Rectal smooth muscle tissue (tissue), 1 donor: ENCODE results near the gene CPEB3.

Source experiments
- H3K27ac ChIP-seq: one replicate; pipeline ENCODE4 v1.7.0; 2013; ENCODE audit warnings: low read depth, low read length, inconsistent platforms
- H3K27me3 ChIP-seq: one replicate; pipeline ENCODE4 v1.7.0; 2013; ENCODE audit warnings: low read length; ENCODE audit not compliant: control insufficient read depth, insufficient read depth
- H3K36me3 ChIP-seq: one replicate; pipeline ENCODE4 v1.7.0; 2013; ENCODE audit warnings: low read length; ENCODE audit not compliant: control insufficient read depth, insufficient read depth
- H3K4me1 ChIP-seq: one replicate; pipeline ENCODE4 v1.7.0; 2013; ENCODE audit warnings: low read length; ENCODE audit not compliant: control insufficient read depth, insufficient read depth
- H3K4me3 ChIP-seq: one replicate; pipeline ENCODE4 v1.7.0; 2013; ENCODE audit warnings: low read length
- H3K9ac ChIP-seq: one replicate; pipeline ENCODE4 v1.7.0; 2013; ENCODE audit warnings: low read length

Gene CPEB3

DNA sequence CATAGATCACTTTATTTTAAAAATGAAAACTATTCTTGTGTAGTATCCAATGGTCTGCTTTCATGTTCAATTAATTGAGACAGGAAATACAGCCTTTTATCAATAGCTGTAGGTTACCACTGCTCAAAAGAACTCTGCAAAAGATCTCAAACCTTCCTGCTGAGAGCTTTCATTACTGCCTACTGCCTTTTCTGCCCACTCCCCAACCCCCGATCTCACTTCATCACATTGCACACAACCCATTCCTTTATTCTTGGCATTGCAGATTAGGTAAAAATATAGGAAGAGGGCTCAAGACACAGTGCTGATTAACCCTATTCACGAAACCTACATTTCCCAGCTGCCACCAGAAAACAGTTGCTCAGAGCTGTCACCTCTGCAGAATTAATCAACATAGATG, 195.9 kb downstream of the CPEB3 start:
- no peak overlapping the region for H3K9ac ChIP-seq
- no peaks in the 10 kb centered on the region for H3K4me1 ChIP-seq
- H3K27ac ChIP-seq: no peak overlapping the region
- no peaks in the 10 kb centered on the region for H3K36me3 ChIP-seq
- H3K27me3 ChIP-seq: no peaks in the 10 kb centered on the region
- no peak overlapping the region for H3K4me3 ChIP-seq

GRCh38 chr10:92091965-92092364, 198.9 kb downstream of the CPEB3 start:
- no peaks in the 10 kb centered on the region for H3K4me1 ChIP-seq
- H3K27me3 ChIP-seq: no peaks in the 10 kb centered on the region
- H3K27ac ChIP-seq: no peak overlapping the region
- no peak overlapping the region for H3K4me3 ChIP-seq
- H3K9ac ChIP-seq: no peak overlapping the region
- no peaks in the 10 kb centered on the region for H3K36me3 ChIP-seq

DNA sequence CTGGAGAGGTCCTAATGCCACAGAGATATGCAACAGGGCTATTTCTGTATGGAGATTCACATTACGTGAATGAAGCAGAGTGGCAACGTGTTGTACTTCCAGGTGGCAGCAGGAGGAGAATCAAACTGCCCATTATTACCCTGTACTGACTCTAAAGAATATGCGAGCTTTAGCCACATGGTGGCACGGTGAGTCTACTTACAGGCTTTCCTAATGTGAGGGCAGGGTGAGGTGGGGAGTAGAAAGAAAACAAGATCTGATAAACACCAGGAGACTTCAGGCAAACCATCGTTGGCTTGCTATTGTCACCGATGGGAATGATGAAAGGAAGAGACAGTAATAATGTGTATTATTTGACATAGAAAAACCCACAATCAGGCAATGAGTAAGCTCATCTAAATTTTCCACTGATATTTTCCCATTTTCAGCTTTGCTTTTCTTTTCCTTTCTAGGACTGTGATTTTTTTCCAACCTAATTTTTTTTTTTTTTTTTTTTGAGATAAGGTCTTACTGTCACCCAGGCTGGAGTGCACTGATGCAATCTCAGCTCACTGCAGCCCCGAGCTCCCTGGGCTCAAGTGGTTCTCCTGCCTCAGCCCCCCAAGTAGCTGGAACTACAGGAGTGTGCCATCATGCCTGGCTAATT, 203.0 kb downstream of the CPEB3 start:
- H3K4me3 ChIP-seq: no peak overlapping the region
- H3K36me3 ChIP-seq: no peaks in the 10 kb centered on the region
- H3K4me1 ChIP-seq: no peaks in the 10 kb centered on the region
- no peak overlapping the region for H3K27ac ChIP-seq
- H3K9ac ChIP-seq: no peak overlapping the region
- H3K27me3 ChIP-seq: no peaks in the 10 kb centered on the region

DNA sequence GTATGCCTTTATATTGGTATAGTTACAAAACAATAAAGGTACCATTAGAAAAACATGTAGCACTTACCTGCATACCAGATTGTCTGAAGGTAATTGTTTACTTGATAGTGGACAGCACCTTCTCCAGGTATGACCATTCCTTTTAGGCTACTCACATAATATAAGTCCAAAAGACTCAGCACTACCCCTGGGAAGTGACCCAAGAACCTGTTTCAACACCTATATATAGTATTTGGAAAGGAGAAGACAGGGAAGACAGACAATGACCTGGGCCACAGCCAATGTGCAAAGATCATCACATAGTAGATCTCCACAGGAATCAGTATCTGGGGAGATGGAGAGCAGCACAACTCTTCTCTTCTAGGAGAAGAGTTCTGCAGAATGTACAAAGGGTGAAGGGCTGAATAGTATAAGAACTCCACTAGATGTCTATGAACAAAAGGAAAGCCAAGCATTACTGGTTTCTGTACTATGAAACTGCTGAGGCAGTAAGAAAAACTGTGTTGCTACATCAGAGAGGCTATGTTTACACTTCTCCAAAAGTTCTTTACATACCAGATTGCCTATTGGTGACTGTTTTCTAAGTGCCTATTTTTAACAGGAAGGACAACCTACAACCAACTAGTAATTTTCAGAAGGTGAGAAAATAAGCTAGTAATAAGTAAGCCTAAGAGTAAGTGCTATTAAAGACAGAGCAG, 208.1 kb downstream of the CPEB3 start:
- Histone ChIP-seq H3K4me1 (no peaks in the 10 kb centered on the region), H3K27me3 (no peaks in the 10 kb centered on the region), H3K4me3 (no peak overlapping the region), H3K36me3 (peaks cover 10% of the 10 kb centered on the region), H3K9ac (no peak overlapping the region), H3K27ac (no peak overlapping the region)

DNA sequence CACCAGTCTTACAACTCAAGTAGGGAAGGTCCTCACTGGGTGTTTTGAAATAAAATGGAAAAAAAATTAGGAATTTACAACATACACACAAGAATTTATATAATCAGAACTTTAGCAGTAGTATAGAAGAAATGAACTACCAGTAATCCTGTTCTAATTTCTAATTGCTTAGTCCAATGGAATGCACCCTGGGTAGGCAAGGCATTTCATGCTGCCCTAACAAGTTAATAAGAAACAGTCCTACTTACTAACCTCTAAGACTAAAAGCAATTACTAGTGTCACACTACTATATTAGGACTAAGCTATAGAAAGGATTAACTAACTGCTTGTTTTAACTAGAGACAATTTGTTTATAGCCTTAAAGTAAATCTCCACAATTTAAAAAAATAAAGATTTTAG, 209.2 kb downstream of the CPEB3 start:
- peaks cover 10% of the 10 kb centered on the region for H3K36me3 ChIP-seq
- no peaks in the 10 kb centered on the region for H3K4me1 ChIP-seq
- no peaks in the 10 kb centered on the region for H3K27me3 ChIP-seq
- no peak overlapping the region for H3K4me3 ChIP-seq
- H3K9ac ChIP-seq: no peak overlapping the region
- no peak overlapping the region for H3K27ac ChIP-seq

DNA sequence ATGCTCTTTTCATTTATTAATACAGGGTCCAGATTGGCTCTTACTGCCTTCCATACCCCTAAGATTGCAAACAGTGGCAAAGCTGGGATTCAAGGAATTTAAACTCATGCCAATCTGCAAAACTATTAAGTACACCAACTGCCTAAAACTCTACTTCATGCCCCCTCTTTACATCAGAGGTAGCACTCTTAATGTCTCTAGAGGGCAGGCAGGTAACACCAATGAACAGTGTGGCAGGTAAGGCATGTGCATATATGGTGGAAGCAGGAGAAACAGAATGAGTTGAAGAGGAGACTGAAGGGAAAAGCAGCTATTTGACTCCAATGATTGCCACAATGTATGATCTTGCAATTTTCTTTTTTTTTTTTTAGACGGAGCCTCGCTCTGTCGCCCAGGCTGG, 210.6 kb downstream of the CPEB3 start:
- no peaks in the 10 kb centered on the region for H3K4me1 ChIP-seq
- no peak overlapping the region for H3K27ac ChIP-seq
- H3K4me3 ChIP-seq: no peak overlapping the region
- H3K9ac ChIP-seq: no peak overlapping the region
- H3K36me3 ChIP-seq: peaks cover 10% of the 10 kb centered on the region
- no peaks in the 10 kb centered on the region for H3K27me3 ChIP-seq

- no peak overlapping the region for H3K27ac ChIP-seq
- H3K36me3 ChIP-seq: peaks cover 10% of the 10 kb centered on the region
- H3K9ac ChIP-seq: no peak overlapping the region
- H3K27me3 ChIP-seq: no peaks in the 10 kb centered on the region
- H3K4me3 ChIP-seq: no peak overlapping the region
- no peaks in the 10 kb centered on the region for H3K4me1 ChIP-seq
Observed at GRCh38 chr10:92079003-92079402, 211.9 kb downstream of the CPEB3 start.

DNA sequence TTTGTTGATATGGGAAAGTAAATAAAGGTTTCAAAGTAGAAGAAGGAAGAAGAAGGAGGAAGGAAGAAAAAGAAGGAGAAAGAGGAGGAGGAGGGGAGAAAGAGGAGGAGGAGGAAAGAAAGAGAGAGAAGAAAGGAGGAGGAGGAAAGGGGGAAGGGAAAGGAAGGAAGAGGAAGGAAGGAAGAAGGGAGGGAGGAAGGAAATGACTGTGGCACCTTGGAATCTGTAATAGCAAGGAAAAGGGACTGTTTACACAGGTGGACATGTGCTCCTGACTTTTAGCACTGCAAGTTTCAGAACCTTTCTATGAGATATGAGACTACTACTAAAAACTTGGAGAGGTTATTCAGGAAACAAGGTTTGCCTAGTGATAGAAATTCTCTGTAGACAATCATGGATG, 214.2 kb downstream of the CPEB3 start:
- Histone ChIP-seq H3K9ac (no peak overlapping the region), H3K27ac (no peak overlapping the region), H3K36me3 (peaks cover 10% of the 10 kb centered on the region), H3K4me3 (no peak overlapping the region), H3K4me1 (no peaks in the 10 kb centered on the region), H3K27me3 (no peaks in the 10 kb centered on the region)

DNA sequence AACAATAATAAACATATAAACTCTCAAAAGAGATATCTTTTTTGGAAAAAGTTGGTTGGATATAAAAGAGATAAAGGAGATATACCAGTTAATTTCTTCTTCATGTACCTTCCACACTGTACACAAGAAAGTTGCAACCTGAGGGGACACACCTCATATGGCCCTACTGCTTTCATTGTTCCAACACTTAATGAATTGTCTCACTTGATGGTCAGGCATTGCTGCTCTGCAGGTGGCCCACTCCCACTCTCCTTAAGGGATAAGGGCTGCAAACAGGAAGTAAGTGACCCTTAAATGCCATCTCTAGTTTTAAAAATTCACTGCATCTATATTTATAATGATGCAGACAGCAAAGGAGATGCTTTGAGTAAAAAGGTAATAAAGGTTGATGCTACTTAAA, 215.0 kb downstream of the CPEB3 start:
- Histone ChIP-seq H3K27me3 (no peaks in the 10 kb centered on the region), H3K4me1 (no peaks in the 10 kb centered on the region), H3K9ac (no peak overlapping the region), H3K27ac (no peak overlapping the region), H3K4me3 (no peak overlapping the region), H3K36me3 (peaks cover 6% of the 10 kb centered on the region)

- no peak overlapping the region for H3K4me3 ChIP-seq
- no peak overlapping the region for H3K27ac ChIP-seq
- H3K9ac ChIP-seq: no peak overlapping the region
- no peaks in the 10 kb centered on the region for H3K4me1 ChIP-seq
- H3K36me3 ChIP-seq: peaks cover 3% of the 10 kb centered on the region
- no peaks in the 10 kb centered on the region for H3K27me3 ChIP-seq
Observed at GRCh38 chr10:92074126-92074887, 216.6 kb downstream of the CPEB3 start.

DNA sequence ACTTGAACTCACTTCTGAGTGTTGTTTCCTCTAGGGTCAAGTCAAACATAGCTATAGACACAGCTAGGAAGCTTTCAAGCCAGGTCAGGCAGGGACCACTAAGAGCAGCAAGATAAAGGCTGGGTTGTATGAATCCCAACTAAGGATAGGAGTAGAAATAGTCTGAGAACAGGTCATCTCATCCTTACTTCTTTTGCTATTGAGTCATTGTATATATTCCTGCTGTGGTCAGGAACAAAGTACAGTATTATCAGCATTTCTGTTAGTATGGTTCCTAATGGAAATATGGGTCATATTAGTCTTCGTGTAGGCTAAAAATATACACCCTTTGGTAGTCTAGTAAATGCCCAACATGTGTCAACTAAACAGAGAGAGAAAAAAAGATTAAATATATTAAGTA, 222.0 kb downstream of the CPEB3 start:
- no peaks in the 10 kb centered on the region for H3K27me3 ChIP-seq
- H3K4me3 ChIP-seq: no peak overlapping the region
- H3K27ac ChIP-seq: no peak overlapping the region
- H3K36me3 ChIP-seq: no peaks in the 10 kb centered on the region
- H3K9ac ChIP-seq: no peak overlapping the region
- no peaks in the 10 kb centered on the region for H3K4me1 ChIP-seq

- Histone ChIP-seq H3K36me3 (no peaks in the 10 kb centered on the region), H3K27ac (no peak overlapping the region), H3K27me3 (no peaks in the 10 kb centered on the region), H3K4me1 (no peaks in the 10 kb centered on the region), H3K4me3 (no peak overlapping the region), H3K9ac (no peak overlapping the region)
Observed at GRCh38 chr10:92066386-92066785, 224.5 kb downstream of the CPEB3 start.
